MV-4-11 (cell line): ENCODE results near the gene TMTC4.

Source experiments
- DNase-seq: peaks from one replicate; lab custom pipeline; 2025; lab: John Stamatoyannopoulos, UW

The TMTC4 gene

DNA sequence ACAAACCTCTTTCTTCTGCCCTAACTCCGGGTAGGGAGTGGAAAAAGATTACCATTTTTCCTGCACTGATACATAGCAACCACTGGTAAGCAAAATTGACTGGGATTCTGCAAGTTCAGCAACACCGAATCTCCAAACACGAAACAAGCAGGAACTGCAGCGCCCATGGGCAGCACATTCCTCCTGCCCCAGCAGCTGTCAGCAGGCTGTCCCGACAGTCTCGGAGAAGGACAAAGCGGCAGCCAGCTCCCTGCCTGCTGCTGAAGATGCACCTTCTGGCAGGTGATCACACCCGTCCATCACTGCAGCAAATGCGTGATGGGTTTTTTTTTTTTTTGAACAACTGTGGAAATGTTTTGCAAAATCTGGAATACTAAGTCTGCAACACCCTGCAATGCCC is 6.7 kb downstream of the TMTC4 start:
- DNase-seq = no peak

DNA sequence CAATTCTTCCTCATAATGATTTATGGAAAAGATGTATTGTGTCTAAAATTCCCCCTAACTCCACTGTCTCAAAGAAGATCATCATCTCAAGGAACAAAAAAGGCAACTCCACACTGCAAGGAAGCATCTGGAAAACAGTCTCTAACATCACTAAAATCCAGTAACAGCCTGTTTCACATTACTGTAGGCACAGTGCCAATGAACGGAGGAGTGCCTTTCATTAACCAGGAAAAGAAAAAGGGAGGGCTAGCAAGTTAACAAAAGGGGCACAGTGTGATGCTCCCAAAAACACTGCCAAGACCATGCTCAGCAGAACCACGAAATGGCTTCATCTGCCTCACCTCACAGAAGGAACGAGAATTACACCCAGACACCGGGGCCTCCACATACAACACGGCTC is 8.5 kb downstream of the TMTC4 start:
- DNase-seq = no peak

- DNase-seq = no peak
Observed at GRCh38 chr13:100665403-100665802, 9.2 kb downstream of the TMTC4 start.

DNA sequence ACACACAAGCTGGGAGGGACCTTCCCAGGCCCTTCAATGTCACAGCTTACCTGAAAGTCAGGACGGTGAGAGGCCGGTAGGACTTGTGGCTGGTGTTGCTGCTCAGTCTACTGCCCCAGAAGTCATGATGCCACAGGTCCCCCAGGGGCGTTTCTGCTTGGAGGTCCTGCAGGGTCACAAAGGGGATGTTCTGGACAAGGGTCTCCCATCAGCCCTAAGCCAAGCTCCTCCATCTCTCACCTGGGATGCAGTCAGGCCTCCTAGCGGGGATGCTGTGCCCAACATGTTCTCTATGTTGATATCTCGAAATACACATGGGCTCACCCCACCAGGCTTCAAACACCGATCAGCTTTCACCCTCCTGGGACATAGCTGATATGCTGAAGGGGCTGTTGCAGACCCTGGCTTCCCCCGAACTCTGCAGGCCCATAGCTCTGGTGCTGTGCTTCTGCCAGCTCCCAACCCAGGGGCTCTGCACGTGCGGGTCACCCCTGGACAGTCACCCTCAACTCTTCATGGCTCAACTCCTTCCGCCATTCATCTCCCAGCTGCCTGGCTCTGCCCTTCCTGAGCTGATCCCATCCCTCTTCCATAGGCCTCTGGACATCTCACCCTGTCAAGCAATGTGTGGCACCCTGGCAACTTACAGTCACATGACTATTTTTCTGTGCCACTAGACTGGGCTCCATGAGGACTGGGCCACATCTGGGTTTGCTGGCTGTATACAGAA is 10.3 kb downstream of the TMTC4 start:
- no peak for DNase-seq

DNA sequence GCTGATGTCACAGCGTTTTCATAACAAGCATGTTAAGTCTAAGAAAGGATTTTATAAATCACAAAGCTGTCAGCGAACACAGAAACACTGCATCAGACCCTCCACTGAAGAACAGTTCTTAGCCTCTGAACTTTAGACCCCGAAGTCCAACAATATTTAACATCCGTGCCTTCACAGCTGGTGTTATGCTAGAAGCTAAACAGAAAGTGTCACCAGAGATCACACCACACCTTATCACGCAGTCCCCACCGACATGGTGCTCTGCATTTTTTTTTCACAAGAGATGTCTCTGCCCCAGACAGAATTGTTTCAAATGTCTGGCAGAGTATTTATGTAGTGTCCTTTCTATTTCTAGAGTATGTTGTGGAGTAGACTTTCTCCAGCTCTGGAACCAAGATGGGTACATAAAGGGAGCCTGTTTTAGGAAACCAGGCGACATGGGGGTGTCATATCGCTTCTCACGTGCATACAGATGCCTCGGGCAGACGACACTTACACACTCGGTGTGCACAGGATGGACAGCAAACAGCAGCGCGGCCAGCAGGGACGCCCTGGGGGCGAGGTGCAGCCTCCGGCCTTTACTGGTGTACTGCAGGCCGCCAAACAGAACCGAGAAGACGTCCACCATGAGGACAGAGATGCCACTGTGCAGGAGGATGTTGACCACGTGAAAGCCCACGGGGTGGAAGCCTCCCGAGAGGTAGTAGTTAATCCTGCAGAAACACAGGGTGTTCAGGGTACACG is 12.0 kb downstream of the TMTC4 start:
- no peak for DNase-seq

GRCh38 chr13:100660761-100661160 is 13.8 kb downstream of the TMTC4 start:
- DNase-seq = no peak

DNA sequence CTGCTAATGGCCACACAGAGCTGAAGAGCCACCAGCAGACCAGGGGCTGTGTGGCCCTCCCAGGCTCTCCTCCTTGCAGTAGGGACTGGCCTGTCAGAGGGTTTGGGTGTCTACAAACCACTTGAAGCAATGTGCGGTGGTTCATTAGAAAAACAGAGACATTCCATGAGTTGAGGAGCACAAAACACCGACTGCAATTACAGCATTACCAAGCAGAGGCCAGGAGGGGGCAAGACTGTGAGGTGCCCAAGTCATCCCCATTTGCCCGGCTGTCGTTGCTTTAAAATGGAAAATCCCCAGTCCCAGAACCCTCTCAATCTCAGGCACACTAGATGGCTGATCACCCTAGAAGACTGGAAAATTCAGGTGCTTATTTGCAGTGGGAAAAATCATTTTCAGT is 15.0 kb downstream of the TMTC4 start:
- DNase-seq = no peak

GRCh38 chr13:100658363-100658762 is 16.2 kb downstream of the TMTC4 start:
- DNase-seq = peak; percentile 2

DNA sequence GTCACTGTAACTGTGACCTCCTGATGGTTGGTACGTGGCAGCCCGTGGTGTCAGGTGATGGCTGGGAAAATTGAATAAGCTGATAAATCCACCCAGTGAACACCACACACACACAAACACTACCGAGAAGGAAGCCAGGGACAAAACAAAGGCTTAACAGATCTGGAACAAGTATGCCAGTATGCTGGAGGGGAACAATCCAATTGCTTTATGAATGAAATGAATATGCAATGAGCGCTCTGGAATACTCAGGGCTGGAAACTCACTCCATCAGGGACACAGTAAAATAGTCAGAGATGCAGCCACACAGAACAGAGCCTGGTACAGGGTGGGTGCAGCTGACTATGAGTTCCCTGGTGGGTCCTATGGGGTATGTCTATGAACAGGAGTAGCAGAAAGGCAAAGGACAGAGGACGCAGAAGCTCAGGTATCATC is 16.7 kb downstream of the TMTC4 start:
- no peak for DNase-seq

GRCh38 chr13:100652510-100652909 is 22.1 kb downstream of the TMTC4 start:
- DNase-seq = no peak

- no peak for DNase-seq
Observed at GRCh38 chr13:100650326-100650725, 24.3 kb downstream of the TMTC4 start.

GRCh38 chr13:100648354-100648753 is 26.2 kb downstream of the TMTC4 start:
- DNase-seq = peak; percentile 34

GRCh38 chr13:100646871-100647270 is 27.7 kb downstream of the TMTC4 start:
- no peak for DNase-seq

GRCh38 chr13:100646030-100646673 is 28.4 kb downstream of the TMTC4 start:
- no peak for DNase-seq

DNA sequence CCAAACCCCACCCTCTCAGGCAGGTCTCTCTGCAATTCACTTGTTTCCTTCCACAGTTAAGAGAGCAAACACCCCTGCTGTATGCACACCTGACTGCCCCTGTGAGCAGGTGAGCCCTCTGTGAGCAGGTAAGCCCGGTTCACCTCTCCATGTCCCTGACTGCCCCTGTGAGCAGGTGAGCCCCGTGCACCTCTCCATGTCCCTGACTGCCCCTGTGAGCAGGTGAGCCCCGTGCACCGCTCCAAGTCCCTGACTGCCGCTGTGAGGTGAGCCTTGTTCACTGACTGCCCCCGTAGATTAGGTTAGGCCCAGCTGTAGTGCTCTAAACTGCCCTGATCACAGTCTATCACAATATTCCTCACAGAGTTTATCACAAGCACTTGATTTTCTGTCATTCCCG is 29.2 kb downstream of the TMTC4 start:
- DNase-seq = no peak

- DNase-seq = no peak
Observed at GRCh38 chr13:100644371-100644770, 30.2 kb downstream of the TMTC4 start.

DNA sequence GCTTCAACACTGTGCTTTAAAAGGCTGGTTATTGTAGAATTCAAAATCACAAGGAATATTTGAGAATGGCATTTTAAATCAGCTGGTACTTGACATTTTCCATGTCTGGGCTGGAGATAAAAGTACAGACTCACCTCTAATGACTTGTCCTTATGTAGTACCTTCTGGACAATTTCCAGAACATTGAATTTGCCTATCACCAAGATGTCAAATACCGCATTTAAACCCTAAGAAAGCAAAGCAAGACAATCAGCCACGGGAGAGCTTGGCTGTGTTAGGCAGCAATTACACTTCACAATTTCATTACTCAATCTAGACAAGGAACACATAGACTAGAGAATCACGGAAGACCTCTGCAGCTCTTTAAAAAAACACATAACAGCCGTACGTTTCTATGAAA is 36.8 kb downstream of the TMTC4 start:
- DNase-seq = no peak

- no peak for DNase-seq
Observed at GRCh38 chr13:100637380-100637779, 37.2 kb downstream of the TMTC4 start.

GRCh38 chr13:100636441-100636840 is 38.2 kb downstream of the TMTC4 start:
- no peak for DNase-seq

DNA sequence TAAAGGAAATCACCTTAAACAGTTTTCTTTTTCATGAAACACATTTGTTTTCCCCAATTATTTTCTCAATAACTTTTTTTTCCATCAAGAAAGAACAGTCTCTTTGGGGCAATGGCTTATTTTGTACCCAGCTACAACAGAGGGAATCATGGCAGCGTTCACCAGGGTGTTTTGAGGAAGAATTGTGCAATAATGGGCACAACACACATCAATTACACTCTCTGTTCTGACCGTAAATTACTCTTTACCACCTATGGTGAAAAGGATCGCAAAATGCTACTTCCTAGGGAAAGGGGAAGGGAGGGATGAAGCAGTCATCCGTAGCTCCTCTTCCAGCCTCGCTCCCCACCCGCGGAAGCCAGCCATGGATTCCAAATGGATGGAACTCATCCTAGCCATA is 38.6 kb downstream of the TMTC4 start:
- no peak for DNase-seq

DNA sequence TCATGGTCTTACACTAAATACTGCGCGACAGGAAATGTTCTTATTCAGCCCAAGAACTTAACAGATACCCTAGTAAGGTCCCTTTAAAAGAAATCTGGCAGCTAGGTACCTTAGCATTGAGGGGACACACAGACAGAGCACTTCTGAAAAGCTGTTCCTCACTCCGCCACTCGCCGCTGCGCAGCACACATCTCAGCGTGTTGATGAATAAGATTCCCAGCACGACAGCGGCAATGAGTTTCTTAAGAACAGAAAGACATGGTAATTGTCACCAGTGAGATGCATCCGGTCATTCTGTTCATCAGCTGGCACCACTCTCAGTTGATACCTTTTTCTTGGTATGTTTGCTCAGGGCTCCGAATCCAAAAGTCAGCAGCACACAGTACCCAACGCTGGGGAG is 39.9 kb downstream of the TMTC4 start:
- DNase-seq = no peak

DNA sequence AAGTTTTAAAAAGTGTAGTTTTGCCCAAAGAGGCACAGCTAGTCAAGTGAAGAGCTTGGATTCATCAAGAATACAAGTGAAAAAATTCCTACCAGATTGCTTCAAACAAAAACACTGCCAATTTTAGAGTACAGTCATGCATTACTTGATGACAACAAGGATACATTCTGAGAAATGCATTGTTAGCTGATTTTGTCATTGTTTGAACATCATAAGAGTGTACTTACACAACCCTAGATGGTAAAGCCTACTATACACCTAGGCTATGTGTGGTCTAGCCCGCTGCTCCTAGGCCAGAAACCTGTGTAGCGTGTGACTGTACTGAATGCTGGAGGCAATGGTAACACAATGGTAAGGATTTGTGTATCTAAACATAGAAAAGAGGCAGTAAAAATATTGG is 41.1 kb downstream of the TMTC4 start:
- no peak for DNase-seq

- DNase-seq = no peak
Observed at GRCh38 chr13:100630555-100630954, 44.0 kb downstream of the TMTC4 start.
